GM12878 (cell line): Measurements from ENCODE around the gene MTO1. TPM values are rescaled to one million over a fixed set of nuclear protein-coding genes. Genes with fewer than 3 reads are reported as not detected.

Experiments
- ATF7 ChIP-seq: fragments of 450-650 bp; IDR thresholded peaks from 2 replicates; pipeline ENCODE4 v1.6.1; 2016; ENCODE audit warnings: low read depth, mild to moderate bottlenecking
- BRCA1 ChIP-seq: IDR thresholded peaks from 2 replicates; pipeline ENCODE4 v1.6.1; 2011; ENCODE audit warnings: low read depth, low read length, improper control_type of control experiment
- CBX3 ChIP-seq: fragments of 200-600 bp; sonication (generic); IDR thresholded peaks from 2 replicates; pipeline ENCODE4 v1.6.1; 2016; ENCODE audit warnings: low read depth, borderline replicate concordance
- CBX5 ChIP-seq: sonication (generic); IDR thresholded peaks from 2 replicates; pipeline ENCODE4 v1.6.1; 2016; ENCODE audit warnings: low read depth, moderate library complexity, mild to moderate bottlenecking, inconsistent platforms
- CEBPB ChIP-seq, 2 experiments: fragments of 150-350 bp in 1 of 2; IDR thresholded peaks; 2 replicates each; pipeline ENCODE4 v1.6.1; 2012 to 2014; ENCODE audit warnings: low read depth in 2 of 2, low read length in 2 of 2, borderline replicate concordance in 1 of 2, inconsistent platforms in 1 of 2
- CHD2 ChIP-seq: IDR thresholded peaks from 2 replicates; pipeline ENCODE4 v1.6.1; 2011; ENCODE audit warnings: low read depth, low read length, improper control_type of control experiment, borderline replicate concordance
- E2F4 ChIP-seq: IDR thresholded peaks from 2 replicates; pipeline ENCODE4 v1.6.1; 2012; ENCODE audit warnings: low read depth, low read length, improper control_type of control experiment
- EED ChIP-seq: sonication (generic); IDR thresholded peaks from 2 replicates; pipeline ENCODE4 v1.6.1; 2016; ENCODE audit warnings: antibody characterized with exemption, low read depth
- GABPA ChIP-seq: IDR thresholded peaks from 2 replicates; pipeline ENCODE4 v1.6.1; 2014; ENCODE audit warnings: antibody characterized with exemption, low read depth, mild to moderate bottlenecking, inconsistent platforms
- HDAC6 ChIP-seq: fragments of 200-600 bp; sonication (generic); IDR thresholded peaks from one replicate; pipeline ENCODE4 v1.8.0; 2017; ENCODE audit warnings: antibody characterized with exemption; ENCODE audit not compliant: unreplicated experiment
- JUNB ChIP-seq: IDR thresholded peaks from 2 replicates; pipeline ENCODE4 v1.6.1; 2016; ENCODE audit warnings: antibody characterized with exemption, mild to moderate bottlenecking
- KAT2A ChIP-seq: conservative IDR thresholded peaks from 2 replicates; pipeline ENCODE4 v1.6.1; 2011; ENCODE audit warnings: low read depth, low read length; ENCODE audit not compliant: control insufficient read depth
- MEF2A ChIP-seq: IDR thresholded peaks from 2 replicates; pipeline ENCODE4 v1.6.1; 2011; ENCODE audit warnings: low read depth, mild to moderate bottlenecking, low read length, moderate library complexity; ENCODE audit not compliant: insufficient read depth
- NFXL1 ChIP-seq: fragments of 450-650 bp; IDR thresholded peaks from 2 replicates; pipeline ENCODE4 v1.6.1; 2017; ENCODE audit warnings: antibody characterized with exemption, mild to moderate bottlenecking, borderline replicate concordance
- NR2C2 ChIP-seq: IDR thresholded peaks from 2 replicates; pipeline ENCODE4 v1.6.1; 2011; ENCODE audit warnings: borderline replicate concordance, low read depth; ENCODE audit not compliant: control insufficient read depth, insufficient read length
- NR2F1 ChIP-seq: fragments of 450-650 bp; conservative IDR thresholded peaks from 2 replicates; pipeline ENCODE4 v1.6.1; 2017; ENCODE audit warnings: mild to moderate bottlenecking
- PAX5 ChIP-seq: IDR thresholded peaks from 2 replicates; pipeline ENCODE4 v1.6.1; 2011; ENCODE audit warnings: low read depth, low read length, borderline replicate concordance
- PAX8 ChIP-seq: fragments of 450-650 bp; IDR thresholded peaks from 2 replicates; pipeline ENCODE4 v1.6.1; 2017; ENCODE audit warnings: mild to moderate bottlenecking, moderate library complexity
- PBX3 ChIP-seq: IDR thresholded peaks from 2 replicates; pipeline ENCODE4 v1.6.1; 2011; ENCODE audit warnings: mild to moderate bottlenecking, low read depth, low read length, moderate library complexity; ENCODE audit not compliant: insufficient replicate concordance
- RAD21 ChIP-seq: IDR thresholded peaks from 2 replicates; pipeline ENCODE4 v1.6.1; 2011; ENCODE audit warnings: mild to moderate bottlenecking, low read depth, low read length, moderate library complexity; ENCODE audit not compliant: insufficient read depth
- SIN3A ChIP-seq: IDR thresholded peaks from 2 replicates; pipeline ENCODE4 v1.6.1; 2012; ENCODE audit warnings: low read depth, low read length, improper control_type of control experiment
- SRF ChIP-seq, 2 experiments: IDR thresholded peaks; 2 replicates each; pipeline ENCODE4 v1.6.1; 2011; ENCODE audit warnings: low read depth in 2 of 2, low read length in 2 of 2, mild to moderate bottlenecking in 1 of 2, moderate library complexity in 1 of 2
- TCF7 ChIP-seq: IDR thresholded peaks from 2 replicates; pipeline ENCODE4 v1.6.1; 2014; ENCODE audit warnings: antibody characterized with exemption, borderline replicate concordance
- ZZZ3 ChIP-seq: IDR thresholded peaks from 2 replicates; pipeline ENCODE4 v1.6.1; 2011; ENCODE audit warnings: low read depth; ENCODE audit not compliant: control insufficient read depth, insufficient read length
- polyA plus RNA-seq, 11 experiments: library from polyadenylated mRNA; depleted of rRNA in 4 of 11; unstranded in 6 of 11; stranded (reverse) in 5 of 11; fragments of >200 nt; fragmentation: Nextera tagmentation in 4 of 11; fragmentation: Illumina TruSeq in 1 of 11; extraction: Ambion mirVana in 4 of 11; extraction: Trizol in 1 of 11; gene quantifications; 1 replicate in 1 of 11; 2 replicates in 10 of 11; pipeline versions ENCODE4 v1.2.1 to v1.2.3, GENCODE V29; 2011 to 2016; ENCODE audit warnings: inconsistent platforms in 2 of 11, missing spikeins in 2 of 11, low read depth in 1 of 11
- total RNA-seq, 4 experiments: library from RNA; depleted of rRNA in 3 of 4; stranded (reverse); fragments of >200 nt in 3 of 4; fragmentation: Illumina TruSeq in 1 of 4; extraction: Trizol in 1 of 4; gene quantifications; 2 replicates each; pipeline versions ENCODE4 v1.2.1 to v1.2.3, GENCODE V29; 2013 to 2021
- TF ChIP-seq, protein P1 (sequence below): IDR thresholded peaks from 2 replicates; pipeline ENCODE4 v1.6.1; 2011; ENCODE audit warnings: borderline replicate concordance, low read depth, mild to moderate bottlenecking, moderate library complexity, mixed read lengths, low read length; ENCODE audit not compliant: insufficient read depth; ENCODE audit errors: extremely low read length
- TF ChIP-seq, protein P2 (sequence below): IDR thresholded peaks from 2 replicates; pipeline ENCODE4 v1.6.1; 2011; ENCODE audit warnings: low read depth, low read length, improper control_type of control experiment, borderline replicate concordance
- TF ChIP-seq, protein P3 (sequence below), 3 experiments: IDR thresholded peaks in 2 of 3; conservative IDR thresholded peaks in 1 of 3; 2 replicates each; pipeline ENCODE4 v1.5.1; 2011; ENCODE audit warnings: low read depth in 3 of 3, low read length in 3 of 3, mild to moderate bottlenecking in 3 of 3, control low read depth in 2 of 3, moderate library complexity in 2 of 3, inconsistent platforms in 1 of 3, mixed read lengths in 1 of 3; ENCODE audit not compliant: control insufficient read depth in 2 of 3, insufficient read depth in 1 of 3; ENCODE audit errors: extremely low read depth in 1 of 3

The MTO1 gene
- total and polyA plus RNA-seq, 10 of the 15 experiments (the other 5 are each of a cell fraction or from before 2014, with no cell fraction given) = 24.8 to 53.6 (median 33.1) TPM

DNA sequence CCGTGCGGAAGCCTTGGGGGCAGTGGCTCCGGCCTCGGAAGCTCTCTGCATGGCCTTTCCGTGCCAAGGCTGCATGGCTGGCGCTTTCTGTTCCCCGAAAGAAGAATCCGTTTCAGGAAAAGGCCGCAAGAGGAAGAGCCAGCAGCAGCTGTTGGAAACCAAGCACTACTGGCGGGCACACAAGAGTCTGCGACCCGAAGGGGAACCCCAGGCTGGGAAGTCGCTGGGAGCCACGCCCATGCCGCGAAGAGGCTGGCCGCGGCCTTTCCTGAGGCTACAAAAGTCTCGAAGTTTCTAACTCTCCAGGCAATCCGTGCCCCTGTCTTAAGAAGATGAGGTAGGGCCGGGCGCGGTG, 9.5 kb upstream of the MTO1 start, which contains the start of gene CGAS (continued):
- TF ChIP-seq CBX3 (no peak), MEF2A (no peak), BRCA1 (no peak), TCF7 (no peak), NFXL1 (no peak), ZZZ3 (no peak), NR2C2 (no peak), PAX5 (no peak), PBX3 (no peak), ATF7 (no peak), E2F4 (no peak), NR2F1 (no peak), HDAC6 (no peak), CHD2 (no peak), KAT2A (no peak), GABPA (no peak), CEBPB (IDR thresholded peaks at IDR 0.05; ENCODE audit: borderline replicate concordance in 1 of 2, low read depth in 2 of 2, low read length in 2 of 2) (no peak), CBX5 (0 out of 2 replicates have a peak, but pooled peaks have one; percentile 25), PAX8 (no peak), EED (peak; percentile 93), RAD21 (no peak), SRF (IDR thresholded peaks at IDR 0.05; ENCODE audit: low read depth in 2 of 2, low read length in 2 of 2) (no peak), JUNB (no peak), SIN3A (no peak)
- TF ChIP-seq, protein P1, sequence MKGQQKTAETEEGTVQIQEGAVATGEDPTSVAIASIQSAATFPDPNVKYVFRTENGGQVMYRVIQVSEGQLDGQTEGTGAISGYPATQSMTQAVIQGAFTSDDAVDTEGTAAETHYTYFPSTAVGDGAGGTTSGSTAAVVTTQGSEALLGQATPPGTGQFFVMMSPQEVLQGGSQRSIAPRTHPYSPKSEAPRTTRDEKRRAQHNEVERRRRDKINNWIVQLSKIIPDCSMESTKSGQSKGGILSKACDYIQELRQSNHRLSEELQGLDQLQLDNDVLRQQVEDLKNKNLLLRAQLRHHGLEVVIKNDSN = no peak
- TF ChIP-seq, protein P2, sequence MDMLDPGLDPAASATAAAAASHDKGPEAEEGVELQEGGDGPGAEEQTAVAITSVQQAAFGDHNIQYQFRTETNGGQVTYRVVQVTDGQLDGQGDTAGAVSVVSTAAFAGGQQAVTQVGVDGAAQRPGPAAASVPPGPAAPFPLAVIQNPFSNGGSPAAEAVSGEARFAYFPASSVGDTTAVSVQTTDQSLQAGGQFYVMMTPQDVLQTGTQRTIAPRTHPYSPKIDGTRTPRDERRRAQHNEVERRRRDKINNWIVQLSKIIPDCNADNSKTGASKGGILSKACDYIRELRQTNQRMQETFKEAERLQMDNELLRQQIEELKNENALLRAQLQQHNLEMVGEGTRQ = no peak
- TF ChIP-seq, protein P3, sequence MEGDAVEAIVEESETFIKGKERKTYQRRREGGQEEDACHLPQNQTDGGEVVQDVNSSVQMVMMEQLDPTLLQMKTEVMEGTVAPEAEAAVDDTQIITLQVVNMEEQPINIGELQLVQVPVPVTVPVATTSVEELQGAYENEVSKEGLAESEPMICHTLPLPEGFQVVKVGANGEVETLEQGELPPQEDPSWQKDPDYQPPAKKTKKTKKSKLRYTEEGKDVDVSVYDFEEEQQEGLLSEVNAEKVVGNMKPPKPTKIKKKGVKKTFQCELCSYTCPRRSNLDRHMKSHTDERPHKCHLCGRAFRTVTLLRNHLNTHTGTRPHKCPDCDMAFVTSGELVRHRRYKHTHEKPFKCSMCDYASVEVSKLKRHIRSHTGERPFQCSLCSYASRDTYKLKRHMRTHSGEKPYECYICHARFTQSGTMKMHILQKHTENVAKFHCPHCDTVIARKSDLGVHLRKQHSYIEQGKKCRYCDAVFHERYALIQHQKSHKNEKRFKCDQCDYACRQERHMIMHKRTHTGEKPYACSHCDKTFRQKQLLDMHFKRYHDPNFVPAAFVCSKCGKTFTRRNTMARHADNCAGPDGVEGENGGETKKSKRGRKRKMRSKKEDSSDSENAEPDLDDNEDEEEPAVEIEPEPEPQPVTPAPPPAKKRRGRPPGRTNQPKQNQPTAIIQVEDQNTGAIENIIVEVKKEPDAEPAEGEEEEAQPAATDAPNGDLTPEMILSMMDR (IDR thresholded peaks at IDR 0.05 in 2 of 3, conservative IDR thresholded peaks at IDR 0.05 in 1 of 3; ENCODE audit: control insufficient read depth in 2 of 3, extremely low read depth in 1 of 3, insufficient read depth in 1 of 3, low read depth in 3 of 3, low read length in 3 of 3) = no peak
